EL (cell line): ENCODE data around the gene CCNYL1.
"Not testable (repeated sequence)": the region's sequence is repeated elsewhere in the genome, so short reads cannot be mapped to it uniquely, and the experiment has no call there.

Experiments used
- DNase-seq: peaks from one replicate; pipeline ENCODE4 v3.0.0-alpha.2; 2016

CCNYL1 gene

GRCh38 chr2:207743514-207743913, 32.1 kb downstream of the CCNYL1 start:
- no peak for DNase-seq

GRCh38 chr2:207744050-207744449, 32.6 kb downstream of the CCNYL1 start:
- DNase-seq = no peak

- no peak for DNase-seq
These were observed 33.0 kb downstream of the CCNYL1 start for GRCh38 chr2:207744451-207744850.

- peak; percentile 67 for DNase-seq
These were observed 34.7 kb downstream of the CCNYL1 start for GRCh38 chr2:207746131-207746530.

- no peak for DNase-seq
These were observed 36.5 kb downstream of the CCNYL1 start for GRCh38 chr2:207747653-207748560.

GRCh38 chr2:207748993-207749392, 37.6 kb downstream of the CCNYL1 start:
- DNase-seq = no peak

- DNase-seq = no peak
These were observed 38.4 kb downstream of the CCNYL1 start for GRCh38 chr2:207749873-207750272.

- DNase-seq = no peak
These were observed 38.9 kb downstream of the CCNYL1 start for GRCh38 chr2:207750345-207750744.

GRCh38 chr2:207750876-207751275, 39.4 kb downstream of the CCNYL1 start:
- no peak for DNase-seq

- not testable (repeated sequence) for DNase-seq
These were observed 42.2 kb downstream of the CCNYL1 start for GRCh38 chr2:207753688-207754087.

GRCh38 chr2:207754498-207755383, 43.3 kb downstream of the CCNYL1 start:
- DNase-seq = no peak

GRCh38 chr2:207758025-207758424, 46.6 kb downstream of the CCNYL1 start:
- no peak for DNase-seq

GRCh38 chr2:207759890-207760289, 48.5 kb downstream of the CCNYL1 start:
- DNase-seq = no peak

- no peak for DNase-seq
These were observed 49.0 kb downstream of the CCNYL1 start for GRCh38 chr2:207760453-207760852.

- DNase-seq = not testable (repeated sequence)
These were observed 50.0 kb downstream of the CCNYL1 start for GRCh38 chr2:207761426-207761825.

GRCh38 chr2:207762146-207762545, 50.7 kb downstream of the CCNYL1 start:
- no peak for DNase-seq

GRCh38 chr2:207763303-207763917, 52.0 kb downstream of the CCNYL1 start:
- no peak for DNase-seq

- no peak for DNase-seq
These were observed 52.7 kb downstream of the CCNYL1 start for GRCh38 chr2:207764096-207764630.

- DNase-seq = no peak
These were observed 54.1 kb downstream of the CCNYL1 start for GRCh38 chr2:207765547-207765946.

- DNase-seq = no peak
These were observed 54.7 kb downstream of the CCNYL1 start for GRCh38 chr2:207766041-207766551.

- DNase-seq = no peak
These were observed 55.4 kb downstream of the CCNYL1 start for GRCh38 chr2:207766697-207767460.
